Stimulated activated effector memory CD8-positive, alpha-beta T cell treated with anti-CD3 and anti-CD28 coated beads, Interleukin-12 subunit alpha, Interleukin-12 subunit beta, amount 100 ng/mL, for 72 hours (primary cell): ENCODE results near the gene LGR6.

Source experiments
- ATAC-seq: fragments of 150-1000 bp; cut with Tn5 transposase; 2 replicates; pipeline ENCODE4 v1.10.0; 2021
- DNase-seq, 2 donors: peaks; one replicate each; pipeline ENCODE4 v3.0.0; 2021 to 2022; ENCODE audit warnings: low spot score in 2 of 2
- H3K27ac Mint-ChIP-seq: one replicate; pipeline ENCODE4 v1.8.0; 2022; ENCODE audit warnings: mild to moderate bottlenecking, mixed read lengths
- H3K36me3 Mint-ChIP-seq: one replicate; pipeline ENCODE4 v1.8.0; 2022; ENCODE audit warnings: mild to moderate bottlenecking, mixed read lengths
- H3K4me1 Mint-ChIP-seq: one replicate; pipeline ENCODE4 v1.8.0; 2022; ENCODE audit warnings: mixed read lengths
- H3K4me3 Mint-ChIP-seq: one replicate; pipeline ENCODE4 v1.8.0; 2022; ENCODE audit warnings: mild to moderate bottlenecking, mixed read lengths
- H3K9me3 Mint-ChIP-seq: one replicate; pipeline ENCODE4 v1.8.0; 2022; ENCODE audit warnings: mixed read lengths

The LGR6 gene

DNA sequence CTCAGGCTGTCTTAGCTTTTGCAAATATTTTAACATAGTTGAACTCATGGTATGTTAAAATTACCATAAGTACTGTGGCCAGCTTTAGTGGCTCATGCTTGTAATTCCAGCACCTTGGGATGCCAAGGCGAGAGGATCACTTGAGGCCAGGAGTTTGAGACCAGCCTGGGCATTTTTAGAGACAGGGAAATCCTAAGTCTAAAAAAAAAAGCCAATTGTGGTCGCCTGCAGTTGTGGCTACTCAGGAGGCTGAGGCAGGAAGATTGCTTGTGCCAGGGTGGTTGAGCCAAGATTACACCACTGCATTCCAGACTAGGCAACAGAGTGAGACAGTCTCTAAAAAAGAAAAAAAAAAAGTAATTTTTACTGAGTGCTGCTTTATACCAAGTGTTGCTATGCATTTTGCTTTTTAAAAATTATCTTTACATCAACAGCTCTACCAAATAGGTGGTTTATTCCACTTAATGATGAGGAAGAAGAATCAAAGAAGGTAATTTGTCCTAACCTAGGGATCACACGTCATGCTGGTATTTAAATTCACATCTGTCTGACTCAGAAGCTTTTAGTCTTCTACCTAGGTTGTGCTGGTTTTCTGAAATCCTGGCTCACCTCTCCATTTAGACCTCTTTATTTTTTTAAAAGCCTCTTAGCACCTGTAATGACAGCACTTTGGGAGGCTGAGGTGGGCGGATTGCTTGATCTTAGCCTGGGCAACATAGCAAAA, 171.7 kb downstream of the LGR6 start:
- ATAC-seq (no peak), DNase-seq (no peak)
- Mint-ChIP-seq H3K9me3 (no peaks in the 10 kb centered on the region), H3K4me3 (no peak overlapping the region), H3K4me1 (no peaks in the 10 kb centered on the region), H3K27ac (no peak overlapping the region), H3K36me3 (no peaks in the 10 kb centered on the region)

DNA sequence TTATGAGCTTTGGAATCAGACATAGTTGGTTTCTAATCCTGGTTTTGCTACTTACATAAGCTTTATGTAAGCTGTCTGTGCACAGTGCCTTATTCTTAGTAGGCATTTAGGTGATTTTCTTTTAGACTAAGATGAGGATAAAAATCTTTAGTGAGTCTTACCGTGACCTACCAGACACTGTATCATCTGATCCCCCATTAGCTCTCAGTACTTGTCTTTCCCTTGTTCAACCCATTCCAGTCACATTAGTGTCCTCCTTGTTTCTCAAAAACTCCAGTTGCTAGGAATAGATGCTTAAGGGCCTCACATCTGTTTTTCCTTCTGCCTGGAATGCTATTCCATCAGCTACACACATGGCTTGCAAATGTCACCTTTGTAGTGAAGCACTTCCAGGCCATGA, 173.7 kb downstream of the LGR6 start:
- no peak for DNase-seq
- no peak for ATAC-seq
- Mint-ChIP-seq H3K27ac (no peak overlapping the region), H3K4me1 (no peaks in the 10 kb centered on the region), H3K4me3 (no peak overlapping the region), H3K9me3 (no peaks in the 10 kb centered on the region), H3K36me3 (no peaks in the 10 kb centered on the region)
